AG10803 (cell line): ENCODE results near the gene ARID3C.
A peak's percentile ranks its signal among the peaks of the same experiment; 100 is the strongest.

Source experiments
- DNase-seq: peaks from one replicate; pipeline ENCODE4 v3.0.0; 2010; ENCODE audit warnings: low read depth
- H3K4me3 ChIP-seq: 2 replicates; pipeline ENCODE4 v1.5.1; 2011; ENCODE audit warnings: mild to moderate bottlenecking, low read length, control low read depth
- TF ChIP-seq, protein P1 (sequence below): conservative IDR thresholded peaks from 2 replicates; pipeline ENCODE4 v1.5.1; 2011; ENCODE audit warnings: mild to moderate bottlenecking, low read length, control low read depth, inconsistent platforms

Gene ARID3C

GRCh38 chr9:34591917-34592866 lies 36.7 kb downstream of the ARID3C start:
- DNase-seq = no peak
- TF ChIP-seq, protein P1, sequence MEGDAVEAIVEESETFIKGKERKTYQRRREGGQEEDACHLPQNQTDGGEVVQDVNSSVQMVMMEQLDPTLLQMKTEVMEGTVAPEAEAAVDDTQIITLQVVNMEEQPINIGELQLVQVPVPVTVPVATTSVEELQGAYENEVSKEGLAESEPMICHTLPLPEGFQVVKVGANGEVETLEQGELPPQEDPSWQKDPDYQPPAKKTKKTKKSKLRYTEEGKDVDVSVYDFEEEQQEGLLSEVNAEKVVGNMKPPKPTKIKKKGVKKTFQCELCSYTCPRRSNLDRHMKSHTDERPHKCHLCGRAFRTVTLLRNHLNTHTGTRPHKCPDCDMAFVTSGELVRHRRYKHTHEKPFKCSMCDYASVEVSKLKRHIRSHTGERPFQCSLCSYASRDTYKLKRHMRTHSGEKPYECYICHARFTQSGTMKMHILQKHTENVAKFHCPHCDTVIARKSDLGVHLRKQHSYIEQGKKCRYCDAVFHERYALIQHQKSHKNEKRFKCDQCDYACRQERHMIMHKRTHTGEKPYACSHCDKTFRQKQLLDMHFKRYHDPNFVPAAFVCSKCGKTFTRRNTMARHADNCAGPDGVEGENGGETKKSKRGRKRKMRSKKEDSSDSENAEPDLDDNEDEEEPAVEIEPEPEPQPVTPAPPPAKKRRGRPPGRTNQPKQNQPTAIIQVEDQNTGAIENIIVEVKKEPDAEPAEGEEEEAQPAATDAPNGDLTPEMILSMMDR = no peak
- H3K4me3 ChIP-seq = no peak overlapping the region

GRCh38 chr9:34591248-34591916 lies 37.5 kb downstream of the ARID3C start:
- H3K4me3 ChIP-seq = no peak overlapping the region
- TF ChIP-seq, protein P1 = peak; percentile 80
- DNase-seq = peak; percentile 66

- no peak for DNase-seq
- H3K4me3 ChIP-seq = peak overlapping the region; percentile 7; the same call in 1 of the 2 replicates
- TF ChIP-seq, protein P1 = no peak
Measured at GRCh38 chr9:34590381-34591247, 38.3 kb downstream of the ARID3C start.

DNA sequence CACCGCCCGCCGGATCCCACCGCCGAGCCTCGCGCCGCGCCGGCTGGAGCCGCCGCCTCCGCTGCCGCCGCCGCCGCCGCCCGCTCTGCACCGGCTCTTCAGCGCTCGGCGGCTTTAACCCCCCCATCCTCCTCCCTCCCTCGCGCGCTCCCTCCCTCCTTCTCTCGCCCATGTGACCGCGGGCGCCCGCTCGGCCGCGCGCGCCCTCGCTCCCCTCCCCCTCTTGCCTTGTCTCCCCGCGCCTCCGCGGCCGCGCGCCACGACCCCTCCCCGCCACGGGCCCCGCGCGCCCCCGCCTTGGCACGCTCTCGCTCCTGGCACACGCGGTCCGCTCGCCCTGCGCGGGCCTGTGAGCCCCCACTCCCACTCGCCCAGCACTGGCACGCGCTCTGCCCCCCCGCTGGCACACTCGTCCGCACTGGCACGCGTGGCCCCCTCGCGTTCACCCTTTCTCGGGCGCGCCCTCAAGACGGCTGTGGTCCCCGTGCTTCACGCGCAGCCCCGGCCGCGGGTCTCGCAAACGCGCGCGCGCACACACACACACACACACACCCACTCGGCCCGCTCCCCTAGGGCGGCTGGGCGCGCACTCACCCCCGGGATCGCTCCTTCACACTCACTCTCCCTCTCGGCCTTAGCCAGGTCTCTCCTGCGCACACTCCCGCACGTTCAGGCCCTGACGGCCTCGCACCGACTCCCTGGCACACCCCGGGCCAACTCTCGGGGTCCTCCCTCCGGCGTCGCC lies 39.1 kb downstream of the ARID3C start, which contains the start of gene CNTFR:
Gene CNTFR (minus strand): TSS at position 89 of the 745 bp plus-strand sequence. CDS start 20,743 bp downstream, outside the sequence.
- no peak within 1 kb of the TSS for H3K4me3 ChIP-seq
- DNase-seq = no peak
- TF ChIP-seq, protein P1 = no peak

DNA sequence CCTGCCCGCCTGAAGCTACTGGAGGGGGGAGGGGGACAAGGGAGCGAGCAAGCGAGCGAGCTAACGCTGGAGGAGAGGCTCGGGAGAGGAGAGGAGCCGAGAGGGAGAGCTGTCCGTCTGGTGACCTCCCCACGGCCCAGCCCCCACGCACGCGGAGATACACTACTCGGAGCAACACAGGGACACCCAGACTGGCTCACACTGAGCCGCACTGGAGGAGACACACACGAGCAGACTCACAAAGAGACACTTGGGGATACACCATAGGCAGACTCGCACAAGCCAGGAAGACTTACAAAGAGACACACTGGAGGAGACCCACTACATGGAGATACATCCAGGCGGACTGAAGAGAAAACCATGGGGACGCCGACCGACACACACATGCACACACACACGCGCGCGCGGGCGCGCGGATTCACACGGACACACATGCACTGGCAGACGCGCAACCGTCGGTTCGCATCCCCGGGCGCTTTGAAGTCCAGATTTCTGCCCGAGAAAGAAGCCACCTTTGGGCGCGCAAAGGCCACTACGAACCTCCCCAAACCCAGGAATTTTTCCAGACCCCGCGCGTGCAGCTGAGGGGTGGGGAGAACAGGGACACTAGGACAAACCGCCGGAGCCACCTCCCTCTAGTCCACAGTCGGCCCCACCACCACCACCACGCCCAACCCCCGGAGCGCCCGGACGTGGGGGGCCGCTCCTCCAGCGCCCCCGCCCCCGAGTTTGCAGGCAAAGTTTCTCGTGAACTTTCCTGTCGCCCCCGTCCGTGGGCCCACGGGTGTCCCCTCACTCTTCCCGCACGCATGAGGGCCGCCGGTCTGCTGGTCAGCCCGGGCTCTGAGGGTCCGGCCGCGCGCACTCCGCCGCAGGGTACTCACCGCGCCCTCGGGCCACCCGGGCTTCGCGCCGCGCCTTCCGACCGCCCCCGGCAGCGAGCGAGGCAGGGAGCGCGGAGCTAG lies 39.9 kb downstream of the ARID3C start:
- no peak overlapping the region for H3K4me3 ChIP-seq
- TF ChIP-seq, protein P1 = no peak
- DNase-seq = no peak
